RCC 7860 (cell line): ENCODE measurements around the gene RNLS.

Source experiments
- DNase-seq: peaks from one replicate; pipeline ENCODE4 v3.0.0-alpha.2; 2015; ENCODE audit warnings: low spot score
- FAIRE-seq: peaks from 2 replicates; lab custom pipeline; 2012; peaks lifted over from hg19 to GRCh38; lab: Jason Lieb, UNC

RNLS gene

DNA sequence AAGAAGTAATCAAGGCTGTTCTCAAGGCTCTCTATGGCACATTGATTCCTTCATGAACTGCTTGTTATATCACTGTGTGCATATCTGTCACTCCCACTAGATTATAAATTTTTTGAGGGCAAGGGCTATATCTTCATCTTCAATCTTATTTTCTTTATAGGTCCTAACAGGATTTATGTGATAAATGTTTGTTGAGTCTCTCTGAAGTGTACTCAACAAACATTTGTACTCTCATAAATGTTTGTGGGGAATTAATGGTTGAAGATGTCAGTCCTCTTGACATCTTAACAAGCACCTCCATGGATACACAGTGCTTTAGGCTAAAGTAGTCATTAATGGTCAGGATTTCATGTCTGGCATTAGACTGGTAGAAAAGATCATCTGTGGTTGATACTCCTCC, 143.2 kb downstream of the RNLS start:
- no peak for FAIRE-seq

GRCh38 chr10:88437411-88437810, 145.7 kb downstream of the RNLS start:
- no peak for DNase-seq
- FAIRE-seq: no peak

More for the DNA sequence above, 143.2 kb downstream of the RNLS start:
- DNase-seq: no peak

DNA sequence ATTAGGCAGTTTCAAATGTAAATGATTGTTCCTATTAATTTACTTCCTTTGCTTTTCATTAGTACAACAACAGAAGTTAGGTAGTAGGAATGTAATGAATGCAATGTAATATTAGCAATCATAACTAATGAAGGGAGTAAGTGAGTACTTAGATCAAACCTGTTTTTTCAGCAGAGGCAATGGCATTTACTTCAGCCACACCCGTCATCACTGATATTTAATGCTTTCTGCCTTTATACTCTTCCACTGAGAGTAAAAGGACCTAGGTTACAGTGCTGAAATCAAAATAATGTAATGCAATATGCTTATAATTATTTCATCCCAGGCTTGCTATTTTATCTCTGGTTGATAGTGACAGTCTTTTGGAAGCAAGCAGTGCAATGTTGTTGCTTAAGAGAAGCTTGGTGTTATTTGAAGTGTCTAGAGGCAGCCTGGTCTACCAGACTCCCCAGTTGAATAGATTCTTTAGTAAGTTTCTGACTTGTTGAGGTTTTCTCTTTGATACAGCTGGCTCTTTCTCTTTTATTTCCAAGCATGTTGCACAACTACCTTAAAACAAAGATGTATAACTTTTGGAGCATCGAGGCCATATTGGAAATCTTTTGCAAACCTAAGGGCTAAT, 149.4 kb downstream of the RNLS start:
- DNase-seq (no peak), FAIRE-seq (no peak)

GRCh38 chr10:88431103-88431502, 152.0 kb downstream of the RNLS start:
- FAIRE-seq (no peak), DNase-seq (no peak)

DNA sequence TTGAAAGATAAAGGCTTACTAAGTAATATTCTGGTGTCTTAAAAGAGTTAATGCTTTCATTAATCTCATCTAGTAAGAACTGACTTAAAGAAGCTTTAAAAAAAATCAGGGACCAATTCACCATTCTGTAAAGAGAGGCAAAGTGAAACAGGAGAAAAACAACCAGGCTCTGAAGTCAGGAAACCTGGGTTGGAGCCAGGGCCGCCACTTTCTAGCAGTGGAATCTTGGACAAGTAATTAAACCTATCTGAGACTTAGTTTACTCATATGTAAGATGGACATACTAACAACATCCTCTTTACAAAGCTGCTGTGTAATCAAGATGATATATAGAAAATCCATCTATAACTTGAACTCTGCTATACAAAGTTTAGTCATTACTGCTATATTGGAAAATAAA, 154.1 kb downstream of the RNLS start:
- DNase-seq (no peak), FAIRE-seq (no peak)

GRCh38 chr10:88428442-88428841, 154.7 kb downstream of the RNLS start:
- DNase-seq: peak; percentile 5
- FAIRE-seq: no peak

DNA sequence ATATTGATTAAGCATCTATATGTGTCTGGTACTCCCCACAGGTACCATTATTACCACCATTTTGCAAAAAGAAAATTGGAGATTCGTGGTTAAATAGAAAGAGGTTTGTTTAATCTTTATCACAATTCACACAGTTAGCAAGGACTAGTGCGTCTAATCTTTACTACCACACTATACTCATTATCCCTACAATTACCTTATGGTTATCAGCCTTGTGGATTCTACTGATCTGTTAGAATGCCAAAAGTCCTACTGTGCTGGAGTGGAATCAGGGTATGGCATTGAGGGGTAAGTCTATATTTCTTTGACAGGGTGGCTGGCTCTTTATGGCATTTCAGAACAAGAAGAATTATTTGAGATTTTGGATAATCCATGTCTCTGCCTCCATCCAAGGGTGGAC, 156.1 kb downstream of the RNLS start:
- no peak for FAIRE-seq

GRCh38 chr10:88424881-88425280, 158.2 kb downstream of the RNLS start:
- DNase-seq: no peak
- no peak for FAIRE-seq

More for the DNA sequence above, 156.1 kb downstream of the RNLS start:
- no peak for DNase-seq

DNA sequence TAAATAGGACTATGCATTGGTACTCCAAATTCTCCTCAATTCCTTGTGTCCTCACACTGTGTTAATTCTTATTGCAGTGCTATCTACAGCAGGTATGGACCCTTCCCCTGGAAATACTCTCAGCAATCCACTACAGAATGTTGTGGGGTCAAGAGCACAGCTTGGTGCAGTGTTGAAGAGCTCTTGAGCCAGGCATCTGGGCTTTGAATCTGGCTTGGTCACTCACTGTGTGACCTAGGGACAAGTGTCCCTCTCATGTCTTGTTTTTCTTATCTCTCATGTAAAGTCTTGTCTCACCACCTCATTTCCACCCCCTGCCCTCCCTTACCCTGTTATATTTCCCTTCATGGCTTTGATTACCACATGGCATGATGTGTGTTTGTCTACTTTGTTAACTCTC, 159.4 kb downstream of the RNLS start:
- FAIRE-seq: no peak

GRCh38 chr10:88421590-88421989, 161.5 kb downstream of the RNLS start:
- FAIRE-seq: no peak
- no peak for DNase-seq

More for the DNA sequence above, 159.4 kb downstream of the RNLS start:
- no peak for DNase-seq

DNA sequence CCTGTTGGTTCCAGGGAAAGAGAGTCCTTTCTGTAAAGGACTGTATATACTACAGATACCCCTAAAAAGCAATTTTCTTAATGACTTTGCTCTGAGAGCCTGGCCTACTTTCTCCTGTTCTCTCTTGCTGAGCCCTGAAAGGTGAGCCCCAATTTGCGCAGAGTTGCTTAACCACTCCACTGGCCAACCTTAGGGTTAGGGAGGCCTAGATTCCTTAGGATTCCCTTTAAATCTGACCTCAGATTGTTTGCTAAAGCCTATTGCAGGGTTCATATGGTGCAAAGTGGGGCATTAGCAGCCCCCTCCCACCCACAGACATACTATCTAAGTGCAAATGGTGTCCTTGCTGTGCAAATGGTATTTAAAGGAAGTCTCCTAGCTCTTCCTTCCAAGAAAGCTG, 164.2 kb downstream of the RNLS start:
- FAIRE-seq (no peak), DNase-seq (no peak)

DNA sequence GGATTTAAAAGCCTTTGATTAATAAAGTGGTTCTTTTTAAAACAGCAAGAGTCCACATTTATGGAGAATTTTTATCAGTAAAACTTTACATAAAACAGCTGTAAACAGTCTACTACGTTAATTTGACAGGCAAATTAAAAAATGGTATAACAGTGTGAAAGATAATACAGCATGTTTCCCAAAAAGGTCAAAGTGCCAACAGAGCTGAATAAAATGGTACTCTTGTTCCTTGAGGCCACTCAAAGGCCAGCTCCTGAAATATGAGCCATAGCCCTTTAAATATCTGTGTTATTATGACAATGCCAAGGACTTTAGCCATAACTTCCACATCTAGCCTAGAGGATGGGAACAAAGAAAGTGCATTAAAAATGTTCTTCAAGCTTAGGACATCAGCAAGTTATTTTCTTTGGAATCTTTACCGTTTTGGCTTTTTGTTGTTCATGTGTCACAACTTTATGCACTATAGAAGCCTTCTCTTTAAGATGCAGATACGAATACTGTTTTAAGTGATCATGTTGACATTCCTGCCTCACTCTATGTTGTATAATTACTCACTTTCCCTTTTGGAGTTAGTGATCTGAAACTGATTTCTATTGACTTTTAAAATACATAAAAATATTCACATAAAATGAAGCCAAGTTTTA, 165.6 kb downstream of the RNLS start:
- FAIRE-seq (no peak), DNase-seq (no peak)

DNA sequence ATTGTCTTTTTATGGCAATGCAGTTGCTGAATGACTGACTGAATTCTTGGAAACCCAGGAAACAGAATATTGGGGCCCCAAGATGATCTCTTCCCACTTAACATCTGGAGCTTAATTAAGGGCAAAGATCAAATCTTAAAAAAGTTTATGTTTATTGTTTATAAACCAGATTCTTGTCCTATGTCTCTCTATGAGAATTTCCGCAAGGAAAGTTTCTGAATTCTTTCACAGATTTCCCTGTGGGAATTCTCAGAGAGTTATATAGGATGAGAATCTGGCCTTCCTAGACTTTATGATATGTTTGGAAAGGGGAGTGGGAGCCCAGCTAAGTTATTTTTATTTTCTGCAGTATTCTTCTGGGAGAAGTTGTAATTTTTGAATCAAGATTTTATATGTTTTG, 166.3 kb downstream of the RNLS start:
- DNase-seq: no peak
- no peak for FAIRE-seq

GRCh38 chr10:88415533-88416130, 167.5 kb downstream of the RNLS start:
- no peak for FAIRE-seq
- no peak for DNase-seq

DNA sequence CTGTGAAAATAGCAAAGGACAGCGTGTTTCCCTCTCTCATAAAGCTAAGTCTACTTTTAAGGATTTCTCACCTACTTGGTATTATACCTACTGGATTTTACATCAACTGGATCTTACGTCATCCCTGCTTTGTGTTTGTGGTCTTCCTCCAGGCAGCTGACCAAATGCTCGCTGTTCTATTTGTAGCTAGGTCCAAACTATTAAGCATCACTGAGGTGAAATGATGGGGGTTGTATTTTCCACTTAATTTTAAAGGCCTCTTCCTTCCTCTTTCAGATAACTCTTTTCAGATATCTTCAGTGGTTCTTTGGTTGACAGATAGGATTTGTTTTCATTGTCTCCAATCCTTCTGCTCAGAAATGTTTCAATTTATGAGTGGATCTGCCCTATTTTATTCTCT, 169.7 kb downstream of the RNLS start:
- no peak for DNase-seq
- FAIRE-seq: no peak

GRCh38 chr10:88411772-88412349, 171.3 kb downstream of the RNLS start:
- FAIRE-seq (no peak), DNase-seq (peak; percentile 20)

DNA sequence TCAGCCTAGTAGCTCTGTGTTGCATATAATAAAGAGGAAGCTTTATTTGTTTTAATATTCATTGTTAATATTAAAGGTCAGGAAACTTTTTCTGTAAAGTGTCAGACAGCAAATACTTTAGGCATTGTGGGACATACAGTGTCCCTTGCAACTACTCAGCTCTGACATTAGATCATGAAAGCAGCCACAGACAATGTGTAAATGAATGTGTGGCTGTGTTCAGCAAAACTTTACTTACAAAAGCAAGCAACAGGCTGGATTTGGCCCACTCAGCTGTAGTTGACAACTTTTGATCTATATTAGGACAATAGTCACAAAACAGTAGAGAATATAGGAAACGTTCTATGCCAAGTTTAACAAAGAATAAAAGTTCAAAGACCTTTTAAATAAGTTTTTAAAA, 173.3 kb downstream of the RNLS start:
- FAIRE-seq: no peak

DNA sequence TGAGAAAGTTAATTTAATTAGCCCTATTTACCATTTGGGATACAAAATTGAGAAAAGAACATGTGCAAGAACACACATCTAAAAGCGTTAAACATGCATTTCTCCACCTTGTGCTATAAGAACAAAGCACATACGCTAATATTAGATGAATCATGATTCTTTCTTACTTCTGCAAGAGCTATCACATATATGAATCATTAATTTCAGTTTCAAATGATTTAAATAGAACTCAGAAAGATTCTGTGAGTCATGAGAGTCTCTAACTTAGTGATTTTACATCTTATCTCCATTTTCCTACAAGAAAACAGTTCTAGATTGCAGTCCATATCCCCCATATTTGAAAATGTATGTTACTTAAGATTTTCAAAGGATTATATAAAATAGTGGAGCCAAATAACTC, 173.9 kb downstream of the RNLS start:
- FAIRE-seq (peak; percentile 4), DNase-seq (no peak)

More for the DNA sequence above, 173.3 kb downstream of the RNLS start:
- no peak for DNase-seq

DNA sequence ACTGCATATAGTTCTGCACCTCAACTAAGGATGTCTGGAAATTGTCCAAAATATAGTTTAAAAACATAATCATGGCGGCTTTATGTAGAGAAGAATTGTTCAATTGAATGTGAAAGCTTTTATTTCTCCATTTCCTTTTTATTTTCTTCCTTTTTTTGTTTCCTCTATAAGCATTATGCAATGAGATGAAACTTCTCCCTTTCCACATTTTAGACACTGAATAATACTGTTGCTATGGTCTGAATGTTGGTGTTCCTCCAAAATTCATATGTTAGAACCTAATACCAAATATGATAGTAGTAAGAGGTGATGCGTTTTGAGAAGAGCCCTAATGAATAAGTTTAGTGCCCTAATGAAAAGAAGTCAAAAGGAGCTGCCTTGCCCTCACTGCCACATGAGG, 175.0 kb downstream of the RNLS start:
- DNase-seq (no peak), FAIRE-seq (no peak)

DNA sequence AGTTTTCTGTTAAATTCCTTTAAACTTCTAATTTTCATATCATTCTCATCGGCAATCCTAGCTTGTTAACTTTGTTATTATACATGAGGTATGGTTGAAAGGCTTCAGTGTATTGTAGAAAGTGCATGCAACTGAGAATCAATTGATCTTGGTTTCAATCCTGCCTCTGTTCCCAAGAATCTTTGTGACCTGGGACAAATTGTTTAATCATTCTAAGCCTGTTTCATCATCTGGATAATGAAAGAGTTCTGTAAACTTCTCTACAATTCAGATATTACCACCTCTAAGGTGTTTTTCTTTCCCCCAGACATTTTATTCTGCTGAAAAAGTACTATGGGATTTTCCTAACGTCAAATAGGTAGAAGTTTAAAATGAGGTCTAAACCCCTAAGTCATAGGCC, 179.0 kb downstream of the RNLS start:
- DNase-seq (no peak), FAIRE-seq (no peak)

- no peak for FAIRE-seq
- no peak for DNase-seq
Observed at GRCh38 chr10:88401671-88402347, 181.3 kb downstream of the RNLS start.
